ENCODE data around the gene RPP14.
A peak's percentile ranks its signal among the peaks of the same experiment; 100 is the strongest.

Gene RPP14

GRCh38 chr3:58308728-58309127, 2.7 kb downstream of the RPP14 start:
- TF ChIP-seq MYC (IDR thresholded peaks at IDR 0.05; ENCODE audit: low read depth, low read length), result no peak
- no peak for TF ChIP-seq POLR2A (IDR thresholded peaks at IDR 0.05; ENCODE audit: extremely low read depth, insufficient read length)
- no peak for TF ChIP-seq MAX (IDR thresholded peaks at IDR 0.05; ENCODE audit: low read depth, low read length)
- no peak for TF ChIP-seq CTCF (IDR thresholded peaks at IDR 0.05; ENCODE audit: low read depth, low read length)
- peak overlapping the region; percentile 9 for H3K4me3 ChIP-seq (ENCODE audit: low read depth, low read length)
- no peak for DNase-seq (ENCODE audit: low read depth)

- no peak for DNase-seq (ENCODE audit: low read depth)
- TF ChIP-seq POLR2A (IDR thresholded peaks at IDR 0.05; ENCODE audit: extremely low read depth, insufficient read length) (no peak), MYC (IDR thresholded peaks at IDR 0.05; ENCODE audit: low read depth, low read length) (no peak), CTCF (IDR thresholded peaks at IDR 0.05; ENCODE audit: low read depth, low read length) (no peak), MAX (IDR thresholded peaks at IDR 0.05; ENCODE audit: low read depth, low read length) (no peak)
- no peak overlapping the region for H3K4me3 ChIP-seq (ENCODE audit: low read depth, low read length)
Observed at GRCh38 chr3:58317811-58318210, 11.8 kb downstream of the RPP14 start.

- DNase-seq (ENCODE audit: low read depth), result no peak
- H3K4me3 ChIP-seq (ENCODE audit: low read depth, low read length), result no peak overlapping the region
- TF ChIP-seq POLR2A (IDR thresholded peaks at IDR 0.05; ENCODE audit: extremely low read depth, insufficient read length), result no peak
- no peak for TF ChIP-seq CTCF (IDR thresholded peaks at IDR 0.05; ENCODE audit: low read depth, low read length)
- TF ChIP-seq MYC (IDR thresholded peaks at IDR 0.05; ENCODE audit: low read depth, low read length), result no peak
- no peak for TF ChIP-seq MAX (IDR thresholded peaks at IDR 0.05; ENCODE audit: low read depth, low read length)
Observed at GRCh38 chr3:58321791-58322190, 15.7 kb downstream of the RPP14 start.

- H3K4me3 ChIP-seq (ENCODE audit: low read depth, low read length), result no peak overlapping the region
- no peak for DNase-seq (ENCODE audit: low read depth)
- TF ChIP-seq CTCF (IDR thresholded peaks at IDR 0.05; ENCODE audit: low read depth, low read length) (no peak), POLR2A (IDR thresholded peaks at IDR 0.05; ENCODE audit: extremely low read depth, insufficient read length) (no peak), MAX (IDR thresholded peaks at IDR 0.05; ENCODE audit: low read depth, low read length) (no peak), MYC (IDR thresholded peaks at IDR 0.05; ENCODE audit: low read depth, low read length) (no peak)
Observed at GRCh38 chr3:58322793-58323192, 16.7 kb downstream of the RPP14 start.

GRCh38 chr3:58323529-58324390, 17.7 kb downstream of the RPP14 start:
- H3K4me3 ChIP-seq (ENCODE audit: low read depth, low read length), result no peak overlapping the region
- DNase-seq (ENCODE audit: low read depth), result no peak
- TF ChIP-seq POLR2A (IDR thresholded peaks at IDR 0.05; ENCODE audit: extremely low read depth, insufficient read length) (no peak), MYC (IDR thresholded peaks at IDR 0.05; ENCODE audit: low read depth, low read length) (no peak), CTCF (IDR thresholded peaks at IDR 0.05; ENCODE audit: low read depth, low read length) (no peak), MAX (IDR thresholded peaks at IDR 0.05; ENCODE audit: low read depth, low read length) (no peak)

Measured in NB4 (cell line).